Fibroblast of peridontal ligament (primary cell): ENCODE measurements around the gene HINFP.
"Not testable (repeated sequence)": the region's sequence is repeated elsewhere in the genome, so short reads cannot be mapped to it uniquely, and the experiment has no call there.

ENCODE experiments used
- DNase-seq: peaks from one replicate; pipeline ENCODE4 v3.0.0-alpha.2; 2010; ENCODE audit errors: extremely low read depth

The HINFP gene

GRCh38 chr11:119117004-119117706 lies 4.2 kb upstream of the HINFP start:
- no peak for DNase-seq

DNA sequence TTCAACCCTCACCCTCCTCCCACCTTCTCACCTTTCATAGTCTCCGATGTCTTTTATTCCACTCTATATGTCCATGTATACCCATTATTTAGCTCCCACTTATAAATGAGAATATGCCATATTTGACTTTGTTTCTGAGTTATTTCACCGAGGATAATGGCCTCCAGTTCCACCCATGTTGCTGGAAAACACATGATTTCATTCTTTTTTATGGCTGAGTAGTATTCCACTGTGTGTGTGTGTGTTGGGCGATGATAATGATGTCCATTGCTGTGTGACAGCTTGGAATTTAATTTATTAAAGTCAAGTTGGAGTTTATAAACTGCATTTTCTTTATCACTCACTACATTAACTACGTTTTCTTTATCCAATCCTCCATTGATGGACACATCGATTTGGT lies 3.2 kb upstream of the HINFP start:
- no peak for DNase-seq

- no peak for DNase-seq
Measured at GRCh38 chr11:119118946-119119345, 2.4 kb upstream of the HINFP start.

DNA sequence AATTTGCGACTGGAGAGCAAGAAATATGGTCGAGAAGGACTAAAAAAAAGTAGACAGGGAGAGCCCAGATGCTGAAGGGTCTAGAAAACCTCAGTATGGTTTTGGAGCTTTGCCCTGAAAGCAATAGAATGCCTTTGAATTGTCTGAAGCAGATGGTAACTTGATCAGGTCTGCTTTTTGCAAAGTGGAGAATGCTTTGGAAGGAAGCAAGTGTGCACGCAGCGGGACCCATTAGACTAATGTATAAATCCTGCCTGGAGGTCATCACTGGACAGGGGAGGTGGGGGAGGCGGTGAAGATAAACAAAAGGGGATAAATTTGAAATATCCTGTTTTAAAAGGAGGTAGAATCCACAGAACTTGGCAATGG lies 757 bp upstream of the HINFP start:
- DNase-seq: peak; percentile 87

DNA sequence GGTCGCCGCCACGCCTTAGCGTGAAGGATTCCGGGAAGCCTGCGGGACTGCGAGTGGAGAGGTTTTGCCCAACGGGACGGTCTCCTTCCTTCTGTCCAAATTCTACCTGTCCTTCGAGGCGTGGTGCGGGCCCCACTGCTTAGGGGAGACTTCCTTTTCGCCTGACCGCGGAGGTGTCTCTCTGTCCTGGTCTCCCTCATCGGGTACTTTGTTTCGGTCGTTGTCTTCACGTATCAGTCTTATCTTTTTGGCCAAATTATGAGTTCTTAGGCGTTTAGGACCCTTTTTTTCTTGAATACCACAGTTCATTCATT lies 388 bp downstream of the HINFP start:
- DNase-seq: no peak

DNA sequence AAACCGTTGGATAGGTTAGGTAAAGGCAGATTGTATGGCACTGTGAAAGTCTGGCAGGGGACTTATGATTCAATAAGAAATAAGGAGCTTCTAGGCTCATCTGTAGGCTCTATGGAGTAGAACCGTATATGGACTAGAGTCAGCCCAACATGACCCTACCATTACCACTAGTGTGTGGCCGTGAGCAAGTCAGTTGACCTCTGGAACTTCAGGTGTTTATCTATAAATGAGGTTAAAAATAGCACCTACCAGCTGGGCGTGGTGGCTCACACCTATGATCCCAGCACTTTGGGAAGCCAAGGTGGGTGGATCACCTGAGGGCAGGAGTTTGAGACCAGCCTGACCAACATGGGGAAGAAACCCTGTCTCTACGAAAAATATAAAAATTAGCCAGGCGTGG lies 4.4 kb downstream of the HINFP start:
- DNase-seq: no peak

DNA sequence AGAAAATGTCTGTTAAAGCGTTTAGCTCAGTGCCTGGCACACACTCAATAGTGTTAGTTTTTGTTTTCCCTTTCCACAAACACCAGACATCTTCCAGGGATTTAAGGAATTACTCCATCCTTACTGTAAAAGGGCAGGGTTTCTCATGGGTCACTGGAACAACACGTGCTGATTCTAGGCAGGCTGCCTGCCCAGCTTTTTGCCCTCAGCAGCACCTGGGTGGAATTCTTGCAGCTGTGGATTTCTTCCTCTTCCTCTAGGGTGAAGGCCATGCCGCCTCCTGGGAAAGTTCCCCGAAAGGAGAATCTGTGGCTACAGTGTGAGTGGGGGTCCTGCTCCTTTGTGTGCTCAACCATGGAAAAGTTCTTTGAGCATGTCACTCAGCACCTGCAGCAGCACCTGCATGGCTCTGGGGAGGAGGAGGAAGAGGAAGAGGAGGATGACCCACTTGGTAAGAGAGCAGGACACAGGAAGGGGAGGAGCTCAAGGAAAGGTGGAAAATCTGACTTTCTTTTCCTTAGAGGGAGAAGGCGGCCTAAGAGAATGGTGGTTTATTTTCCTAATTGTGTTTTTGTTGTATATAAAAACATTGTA lies 5.4 kb downstream of the HINFP start:
- no peak for DNase-seq

- no peak for DNase-seq
Measured at GRCh38 chr11:119130662-119131061, 9.3 kb downstream of the HINFP start.

- DNase-seq: no peak
Measured at GRCh38 chr11:119134389-119134978, 13.1 kb downstream of the HINFP start.

DNA sequence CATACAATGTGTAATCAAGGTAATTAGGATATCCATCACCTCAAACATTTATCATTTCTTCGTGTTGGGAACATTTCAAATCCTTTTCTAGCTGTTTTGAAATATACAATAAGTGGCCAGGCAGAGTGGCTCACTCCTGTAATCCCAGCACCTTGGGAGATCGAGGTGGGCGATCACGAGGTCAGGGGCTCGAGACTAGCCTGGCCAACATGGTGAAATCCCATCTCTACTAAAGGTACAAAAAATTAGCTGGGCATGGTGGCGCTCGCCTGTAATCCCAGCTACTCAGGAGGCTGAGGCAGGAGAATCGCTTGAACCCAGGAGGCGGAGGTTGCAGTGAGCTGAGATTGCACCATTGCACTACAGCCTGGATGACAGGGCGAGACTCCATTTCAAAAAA lies 17.9 kb downstream of the HINFP start:
- not testable (repeated sequence) for DNase-seq

DNA sequence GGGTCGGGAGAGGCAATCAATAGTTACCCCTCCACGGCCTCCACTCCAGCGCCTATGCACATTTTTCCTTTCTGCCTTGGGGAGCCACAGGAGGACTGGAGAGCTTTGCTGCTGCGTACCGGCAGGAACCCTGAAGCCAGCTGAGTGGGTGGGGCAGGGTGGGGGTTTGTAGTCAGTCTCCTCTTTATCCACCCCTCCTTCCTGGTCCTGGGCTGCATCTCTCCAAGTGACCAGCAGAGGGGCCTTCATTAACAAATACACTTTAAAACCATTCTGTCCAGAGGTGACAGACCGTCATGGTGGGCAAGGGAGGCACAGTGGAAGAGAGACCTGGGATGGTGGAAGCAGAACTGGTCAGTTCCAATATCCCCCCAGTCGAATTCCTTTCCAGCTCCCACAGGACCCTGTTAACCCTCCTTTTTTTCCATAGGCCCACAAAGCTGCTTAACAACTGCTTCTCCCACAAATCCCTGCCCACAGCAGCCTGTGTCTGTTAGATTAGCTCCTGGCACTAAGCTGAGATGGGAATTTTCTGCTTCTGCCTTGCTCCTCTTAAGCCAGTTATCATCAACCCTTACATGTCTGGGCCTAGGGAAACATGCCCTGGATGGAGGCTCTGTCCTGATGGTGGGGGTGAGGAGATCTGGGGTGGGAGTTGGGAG lies 23.6 kb downstream of the HINFP start:
- peak; percentile 57 for DNase-seq

GRCh38 chr11:119145551-119145950 lies 24.2 kb downstream of the HINFP start:
- peak; percentile 20 for DNase-seq

DNA sequence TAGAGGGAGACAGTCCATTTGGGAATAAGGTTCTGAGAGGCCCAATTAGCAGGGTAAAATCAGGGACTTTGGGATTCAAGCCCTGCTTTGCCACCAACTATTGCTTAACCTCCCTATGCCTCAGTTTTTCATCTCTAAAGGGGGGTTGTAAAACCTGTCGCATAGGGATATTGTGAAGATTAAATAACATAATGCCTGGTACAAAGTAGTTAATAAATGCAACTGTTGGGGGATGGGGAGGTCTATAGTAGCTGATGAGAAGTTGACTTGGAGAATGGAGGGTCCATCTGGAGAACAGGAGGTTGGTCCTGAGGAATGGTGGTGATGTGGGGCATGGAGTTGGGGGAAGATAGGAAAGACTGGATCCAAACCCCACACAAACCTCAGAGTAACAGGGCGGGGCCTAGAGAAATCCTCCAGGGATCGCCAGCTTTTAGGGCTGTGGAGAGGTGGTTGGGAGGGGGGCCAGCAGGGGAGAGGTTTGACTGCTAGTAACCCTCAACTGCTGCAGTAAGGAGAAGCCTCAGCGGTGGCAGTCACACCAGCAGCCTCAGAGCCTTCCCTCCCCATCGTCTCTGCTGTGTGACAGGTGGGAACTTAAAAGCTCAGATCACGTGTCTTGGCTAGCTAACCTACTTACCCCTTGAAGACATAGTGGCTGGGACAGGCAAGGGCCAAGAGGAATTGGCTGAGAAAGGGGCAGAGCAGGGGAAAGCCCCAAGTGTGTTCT lies 26.4 kb downstream of the HINFP start:
- DNase-seq: no peak

DNA sequence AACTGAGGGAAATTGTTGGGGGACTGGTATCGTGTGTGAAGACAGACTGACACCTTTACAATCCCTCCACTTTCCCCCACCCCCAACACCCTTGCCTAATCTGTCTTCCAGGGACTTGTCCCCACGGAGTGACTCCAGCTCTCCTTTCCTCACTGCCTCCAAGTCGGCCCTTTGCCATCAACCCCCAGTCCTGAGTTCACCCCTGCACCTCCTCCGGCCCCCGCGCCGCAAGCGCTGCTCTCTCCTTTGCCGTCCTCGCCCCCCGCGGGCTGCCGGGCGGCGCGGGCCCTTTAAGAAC lies 27.3 kb downstream of the HINFP start:
- DNase-seq: no peak

DNA sequence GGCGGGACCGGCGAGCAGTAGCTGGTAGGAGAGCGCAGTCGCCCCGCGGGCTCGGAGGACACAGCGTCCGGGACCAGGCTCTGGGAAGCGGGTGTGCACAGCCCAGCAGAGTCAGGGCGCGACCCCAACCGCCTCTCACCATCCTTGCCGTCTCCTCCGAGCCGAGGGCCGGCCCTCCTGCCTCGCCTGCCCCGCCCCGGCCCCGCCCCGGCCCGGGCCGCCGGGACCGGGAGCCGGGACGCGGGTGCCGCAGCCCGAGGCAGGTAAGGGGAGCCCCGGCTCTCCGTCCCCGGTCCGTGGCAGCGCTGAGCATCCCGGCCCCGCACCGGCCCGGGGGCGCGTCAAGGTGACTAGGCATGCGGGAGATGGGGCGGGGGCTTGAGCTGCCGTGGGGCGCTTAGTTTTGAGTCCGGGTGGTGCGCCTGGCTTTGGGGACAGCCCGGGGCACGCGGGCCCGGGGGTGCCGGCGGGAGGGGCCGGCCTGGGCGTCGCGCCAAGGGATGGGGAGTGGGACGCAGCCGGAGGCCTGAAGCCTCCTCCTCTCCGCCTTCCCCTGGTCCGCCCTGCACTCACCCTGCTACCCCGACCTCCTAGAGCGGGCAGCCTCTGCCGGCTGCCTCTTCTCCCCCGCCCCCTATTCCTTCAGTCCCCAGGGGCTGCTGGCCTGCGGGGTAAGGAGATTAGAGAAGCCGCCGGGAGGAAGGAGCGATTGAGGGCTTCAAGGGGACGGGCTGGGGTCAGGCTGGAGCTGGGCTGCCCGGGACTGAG lies 27.8 kb downstream of the HINFP start, which contains the start of gene ABCG4:
Gene ABCG4, plus strand, starts transcription at position 35 of the 768 bp plus-strand sequence. CDS start 914 bp downstream, outside the sequence.
- DNase-seq: no peak

- DNase-seq: no peak
Measured at GRCh38 chr11:119149786-119150275, 28.5 kb downstream of the HINFP start.

DNA sequence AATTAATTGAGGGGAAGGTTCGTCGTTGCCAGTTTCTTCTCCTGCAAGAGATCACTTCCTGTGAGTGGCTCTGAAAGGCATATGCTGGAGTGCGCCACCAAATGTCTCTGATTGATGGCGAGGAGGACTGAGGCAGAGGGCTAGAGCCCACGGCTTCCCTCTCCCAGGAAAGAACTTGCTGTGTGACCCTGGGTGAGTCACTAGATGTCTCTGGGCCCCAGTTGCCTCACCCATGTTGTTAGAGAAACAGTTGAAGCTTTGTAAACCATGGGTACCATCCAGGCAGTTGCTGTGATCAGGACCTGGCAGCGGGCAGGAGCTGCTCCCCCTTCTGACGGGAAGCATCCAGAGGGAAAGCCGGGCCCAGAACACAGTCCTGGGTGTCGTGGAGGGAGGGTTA lies 30.7 kb downstream of the HINFP start:
- DNase-seq: no peak

GRCh38 chr11:119152604-119153003 lies 31.2 kb downstream of the HINFP start:
- no peak for DNase-seq

DNA sequence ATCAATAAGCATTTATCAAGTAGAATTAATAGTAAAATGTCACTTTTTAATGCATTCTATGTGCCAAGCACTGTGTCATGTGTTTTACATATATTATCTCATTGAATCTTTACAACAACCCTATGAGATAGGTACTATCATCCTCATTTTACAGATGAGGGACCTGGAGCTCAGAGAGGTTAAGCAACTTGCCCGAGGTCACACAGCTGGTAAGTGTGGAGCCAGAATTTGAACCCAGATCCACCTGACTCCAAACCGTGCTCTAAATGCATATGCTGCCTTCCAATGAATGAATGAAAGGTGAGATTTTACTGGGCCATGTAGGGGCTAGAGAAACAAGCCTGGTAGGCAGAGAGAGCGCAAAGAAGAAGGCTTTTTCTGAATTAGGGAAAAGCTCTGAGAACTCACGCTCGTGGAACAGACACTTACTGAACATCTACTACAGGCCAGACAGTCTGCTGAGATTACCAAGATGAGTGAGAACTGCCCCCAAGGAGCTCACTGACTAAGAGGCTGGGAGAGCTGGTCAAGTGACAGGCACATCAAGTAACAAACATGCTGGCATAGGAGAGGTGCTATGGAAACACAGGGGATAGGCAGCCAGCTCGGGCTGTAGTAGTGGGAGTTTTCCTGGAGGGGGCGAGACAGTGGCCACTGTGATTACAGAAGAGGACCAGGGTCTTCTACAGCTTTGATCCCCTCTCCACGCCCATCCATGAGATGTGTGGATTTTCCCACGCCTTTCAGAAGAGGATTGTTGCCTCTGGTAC lies 31.9 kb downstream of the HINFP start:
- no peak for DNase-seq

- DNase-seq: no peak
Measured at GRCh38 chr11:119154178-119154577, 32.8 kb downstream of the HINFP start.
